Thyroid gland (tissue), 4 donors: ENCODE data around the gene EXOC3L4.

Experiments used
- CTCF ChIP-seq, 6 experiments: fragments of 200-600 bp in 3 of 6; fragments of 450-650 bp in 3 of 6; sonication (generic) in 3 of 6; IDR thresholded peaks; one replicate each; pipeline ENCODE4 v1.5.1; 2016 to 2019; ENCODE audit warnings: antibody characterized with exemption in 6 of 6, mild to moderate bottlenecking in 2 of 6, inconsistent platforms in 1 of 6, moderate library complexity in 1 of 6
- POLR2A ChIP-seq, 2 donors: fragments of 450-650 bp; IDR thresholded peaks; one replicate each; pipeline ENCODE4 v1.6.1; 2017; ENCODE audit warnings: antibody characterized with exemption in 2 of 2, mild to moderate bottlenecking in 2 of 2, moderate library complexity in 1 of 2

- TF ChIP-seq POLR2A (IDR thresholded peaks at IDR 0.05) (no peak), CTCF (IDR thresholded peaks at IDR 0.05) (no peak)
Observed at GRCh38 chr14:103093856-103094405, 594 bp upstream of the EXOC3L4 start.
